GM12878 (cell line): ENCODE results near the gene CYYR1. TPM values are rescaled to one million over a fixed set of nuclear protein-coding genes. Genes with fewer than 3 reads are reported as not detected.

Experiments used
- ATAC-seq: fragments of 200-7000 bp; cut with Tn5 transposase; 3 replicates; pipeline ENCODE4 v1.9.1; 2020; ENCODE audit warnings: mild to moderate bottlenecking, moderate library complexity
- BruUV-seq: library from RNA; stranded (reverse); fragments of 400-500 nt; replicated peaks from 2 replicates; lab custom pipeline; 2021; lab: Mats Ljungman, UMichigan
- CTCF ChIA-PET: fragments of 300-600 bp; sonication (Branson Sonifier 250); formaldehyde crosslinking; extraction: SDS; loops from one replicate; lab custom pipeline; 2021; ENCODE audit warnings: inconsistent platforms; lab: Yijun Ruan, JAX
- POLR2A ChIA-PET: fragments of 350-600 bp; formaldehyde crosslinking; extraction: SDS; loops from one replicate; lab custom pipeline; 2021; ENCODE audit warnings: inconsistent platforms; lab: Charles Lee
- RAD21 ChIA-PET: fragments of 300-600 bp; sonication (Branson Sonifier 250); formaldehyde crosslinking; loops from one replicate; lab custom pipeline; 2023; ENCODE audit warnings: antibody characterized with exemption; ENCODE audit not compliant: unreplicated experiment; lab: Charles Lee
- SMC1A ChIA-PET: fragments of 300-600 bp; sonication (Branson Sonifier 250); formaldehyde crosslinking; loops from one replicate; lab custom pipeline; 2023; ENCODE audit not compliant: unreplicated experiment, uncharacterized antibody; lab: Charles Lee
- DNase-seq: peaks from one replicate; pipeline ENCODE4 v3.0.0-alpha.2; 2011; ENCODE audit warnings: low read depth, low spot score
- FAIRE-seq: peaks from 3 replicates; lab custom pipeline; 2011; peaks lifted over from hg19 to GRCh38; lab: Jason Lieb, UNC
- H2AFZ ChIP-seq: 2 replicates; pipeline ENCODE4 v1.6.0; 2011; ENCODE audit warnings: low read depth, low read length, control low read depth; ENCODE audit not compliant: control insufficient read depth
- H3K27ac ChIP-seq: 2 replicates; pipeline ENCODE4 v1.5.1; 2011; ENCODE audit warnings: control low read depth; ENCODE audit not compliant: control insufficient read depth, insufficient read depth
- H3K27me3 ChIP-seq, 2 experiments: replicated peaks in 1 of 2; 2 replicates each; pipeline versions ENCODE4 v1.6.0 to v1.6.1; 2011; ENCODE audit warnings: low read length in 1 of 2; ENCODE audit not compliant: control insufficient read depth in 2 of 2, insufficient read depth in 2 of 2
- H3K36me3 ChIP-seq, 2 experiments: 2 replicates each; pipeline ENCODE4 v1.5.1; 2011; ENCODE audit warnings: low read length in 1 of 2; ENCODE audit not compliant: control insufficient read depth in 2 of 2, insufficient read depth in 2 of 2
- H3K4me1 ChIP-seq: 2 replicates; pipeline ENCODE4 v1.6.1; 2011; ENCODE audit warnings: mild to moderate bottlenecking, low read length, moderate library complexity, mixed read lengths; ENCODE audit not compliant: control insufficient read depth, insufficient read depth
- H3K4me2 ChIP-seq: 2 replicates; pipeline ENCODE4 v1.6.0; 2011; ENCODE audit warnings: control low read depth; ENCODE audit not compliant: control insufficient read depth, insufficient read depth
- H3K4me3 ChIP-seq: fragments of 200-600 bp; sonication (generic); 2 replicates; pipeline ENCODE4 v1.5.1; 2016
- H3K79me2 ChIP-seq: 2 replicates; pipeline ENCODE4 v1.6.0; 2011; ENCODE audit warnings: low read length; ENCODE audit not compliant: control insufficient read depth, insufficient read depth
- H3K9ac ChIP-seq: 2 replicates; pipeline ENCODE4 v1.8.0; 2011; ENCODE audit warnings: low read length, control low read depth, mixed read lengths; ENCODE audit not compliant: control insufficient read depth, insufficient read depth
- H3K9me3 ChIP-seq: replicated peaks from 3 replicates; pipeline ENCODE4 v1.5.1; 2011; ENCODE audit warnings: mild to moderate bottlenecking, low read length; ENCODE audit not compliant: control insufficient read depth, insufficient read depth
- H4K20me1 ChIP-seq: 2 replicates; pipeline ENCODE4 v1.6.0; 2011; ENCODE audit not compliant: control insufficient read depth, insufficient read depth
- BCL3 ChIP-seq: IDR thresholded peaks from 2 replicates; pipeline ENCODE4 v1.6.1; 2011; ENCODE audit warnings: borderline replicate concordance, low read depth, mild to moderate bottlenecking, moderate library complexity, low read length; ENCODE audit not compliant: insufficient read depth, poor library complexity, severe bottlenecking
- BMI1 ChIP-seq: fragments of 450-650 bp; IDR thresholded peaks from 2 replicates; pipeline ENCODE4 v1.6.1; 2016; ENCODE audit warnings: mild to moderate bottlenecking, moderate library complexity, borderline replicate concordance
- IKZF1 ChIP-seq: fragments of 450-650 bp; conservative IDR thresholded peaks from 2 replicates; pipeline ENCODE4 v1.6.1; 2017; ENCODE audit warnings: antibody characterized with exemption, mild to moderate bottlenecking
- MAX ChIP-seq: IDR thresholded peaks from 2 replicates; pipeline ENCODE4 v1.6.1; 2012; ENCODE audit warnings: low read depth, low read length, improper control_type of control experiment
- RAD21 ChIP-seq: IDR thresholded peaks from 2 replicates; pipeline ENCODE4 v1.6.1; 2011; ENCODE audit warnings: mild to moderate bottlenecking, low read depth, low read length, moderate library complexity; ENCODE audit not compliant: insufficient read depth
- RBBP5 ChIP-seq: fragments of 200-600 bp; sonication (generic); conservative IDR thresholded peaks from 2 replicates; pipeline ENCODE4 v1.6.1; 2016
- RELB ChIP-seq: fragments of 450-650 bp; IDR thresholded peaks from 2 replicates; pipeline ENCODE4 v1.6.1; 2017; ENCODE audit warnings: low read depth, mild to moderate bottlenecking, moderate library complexity
- YY1 ChIP-seq: IDR thresholded peaks from 2 replicates; pipeline ENCODE4 v1.6.1; 2011; ENCODE audit warnings: low read depth, mild to moderate bottlenecking, low read length
- WGBS: methylation state at CpG from one replicate; pipeline ENCODE4 v1.1.6; 2016; ENCODE audit warnings: low lambda C conversion rate; ENCODE audit not compliant: insufficient replicate concordance, insufficient coverage; ENCODE audit errors: missing lambda C conversion rate; 5-methylcytosine and 5-hydroxymethylcytosine counted together
- in situ Hi-C: fragments of 300-500 bp; cut with MboI; formaldehyde crosslinking; loops from 9 replicates; pipeline ENCODE4 v1.14.3; 2018; ENCODE audit warnings: mixed read lengths
- intact Hi-C: fragments of 100-400 bp; cut with micrococcal nuclease; formaldehyde crosslinking; loops from one replicate; pipeline ENCODE4 v1.14.2; 2022; ENCODE audit not compliant: unreplicated experiment
- polyA plus RNA-seq, 11 experiments: library from polyadenylated mRNA; depleted of rRNA in 4 of 11; unstranded in 6 of 11; stranded (reverse) in 5 of 11; fragments of >200 nt; fragmentation: Nextera tagmentation in 4 of 11; fragmentation: Illumina TruSeq in 1 of 11; extraction: Ambion mirVana in 4 of 11; extraction: Trizol in 1 of 11; gene quantifications; 1 replicate in 1 of 11; 2 replicates in 10 of 11; pipeline versions ENCODE4 v1.2.1 to v1.2.3, GENCODE V29; 2011 to 2016; ENCODE audit warnings: inconsistent platforms in 2 of 11, missing spikeins in 2 of 11, low read depth in 1 of 11
- total RNA-seq, 4 experiments: library from RNA; depleted of rRNA in 3 of 4; stranded (reverse); fragments of >200 nt in 3 of 4; fragmentation: Illumina TruSeq in 1 of 4; extraction: Trizol in 1 of 4; gene quantifications; 2 replicates each; pipeline versions ENCODE4 v1.2.1 to v1.2.3, GENCODE V29; 2013 to 2021
- TF ChIP-seq, protein P1 (sequence below): fragments of 450-650 bp; IDR thresholded peaks from 2 replicates; pipeline ENCODE4 v1.6.1; 2016; ENCODE audit warnings: mild to moderate bottlenecking, moderate library complexity, borderline replicate concordance

Gene CYYR1
- total and polyA plus RNA-seq, 10 of the 15 experiments (the other 5 are each of a cell fraction or from before 2014, with no cell fraction given): 0.11 to 0.13 TPM; not detected in 8

DNA sequence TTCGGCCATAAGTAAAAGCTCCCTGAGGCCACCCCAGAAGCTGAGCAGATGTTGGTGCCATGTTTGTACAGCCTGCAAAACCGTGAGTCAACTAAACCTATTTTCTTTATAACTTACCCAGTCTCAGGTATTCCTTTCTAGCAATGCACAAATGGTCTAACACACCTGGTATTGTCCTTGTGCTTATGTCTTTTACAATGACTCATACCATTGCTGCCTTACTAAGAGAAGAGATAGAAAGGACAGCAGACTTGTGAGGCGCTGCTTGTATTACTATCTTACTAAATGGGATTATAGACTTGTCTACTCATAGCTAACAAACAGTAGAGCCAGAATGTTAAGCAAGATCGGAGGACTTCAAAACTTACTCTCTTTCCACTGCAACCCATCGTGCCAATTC lies 18.5 kb upstream of the CYYR1 start:
- intact Hi-C loops (no loop called here), in situ Hi-C loops (no loop called here)
- TF ChIP-seq RELB (no peak), YY1 (no peak), RAD21 (no peak), BCL3 (no peak), MAX (no peak), BMI1 (no peak), RBBP5 (no peak), IKZF1 (no peak)
- TF ChIP-seq, protein P1, sequence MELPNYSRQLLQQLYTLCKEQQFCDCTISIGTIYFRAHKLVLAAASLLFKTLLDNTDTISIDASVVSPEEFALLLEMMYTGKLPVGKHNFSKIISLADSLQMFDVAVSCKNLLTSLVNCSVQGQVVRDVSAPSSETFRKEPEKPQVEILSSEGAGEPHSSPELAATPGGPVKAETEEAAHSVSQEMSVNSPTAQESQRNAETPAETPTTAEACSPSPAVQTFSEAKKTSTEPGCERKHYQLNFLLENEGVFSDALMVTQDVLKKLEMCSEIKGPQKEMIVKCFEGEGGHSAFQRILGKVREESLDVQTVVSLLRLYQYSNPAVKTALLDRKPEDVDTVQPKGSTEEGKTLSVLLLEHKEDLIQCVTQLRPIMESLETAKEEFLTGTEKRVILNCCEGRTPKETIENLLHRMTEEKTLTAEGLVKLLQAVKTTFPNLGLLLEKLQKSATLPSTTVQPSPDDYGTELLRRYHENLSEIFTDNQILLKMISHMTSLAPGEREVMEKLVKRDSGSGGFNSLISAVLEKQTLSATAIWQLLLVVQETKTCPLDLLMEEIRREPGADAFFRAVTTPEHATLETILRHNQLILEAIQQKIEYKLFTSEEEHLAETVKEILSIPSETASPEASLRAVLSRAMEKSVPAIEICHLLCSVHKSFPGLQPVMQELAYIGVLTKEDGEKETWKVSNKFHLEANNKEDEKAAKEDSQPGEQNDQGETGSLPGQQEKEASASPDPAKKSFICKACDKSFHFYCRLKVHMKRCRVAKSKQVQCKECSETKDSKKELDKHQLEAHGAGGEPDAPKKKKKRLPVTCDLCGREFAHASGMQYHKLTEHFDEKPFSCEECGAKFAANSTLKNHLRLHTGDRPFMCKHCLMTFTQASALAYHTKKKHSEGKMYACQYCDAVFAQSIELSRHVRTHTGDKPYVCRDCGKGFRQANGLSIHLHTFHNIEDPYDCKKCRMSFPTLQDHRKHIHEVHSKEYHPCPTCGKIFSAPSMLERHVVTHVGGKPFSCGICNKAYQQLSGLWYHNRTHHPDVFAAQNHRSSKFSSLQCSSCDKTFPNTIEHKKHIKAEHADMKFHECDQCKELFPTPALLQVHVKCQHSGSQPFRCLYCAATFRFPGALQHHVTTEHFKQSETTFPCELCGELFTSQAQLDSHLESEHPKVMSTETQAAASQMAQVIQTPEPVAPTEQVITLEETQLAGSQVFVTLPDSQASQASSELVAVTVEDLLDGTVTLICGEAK: no peak
- DNase-seq (no peak), ATAC-seq (no peak), FAIRE-seq (no peak)
- Histone ChIP-seq H2AFZ (no peak overlapping the region), H3K4me2 (no peak overlapping the region), H3K27me3 (no peaks in the 10 kb centered on the region), H3K9ac (no peak overlapping the region), H3K4me3 (no peak overlapping the region), H3K4me1 (no peaks in the 10 kb centered on the region), H3K9me3 (no peaks in the 10 kb centered on the region), H3K27ac (no peak overlapping the region), H3K79me2 (no peaks in the 10 kb centered on the region), H3K36me3 (no peaks in the 10 kb centered on the region), H4K20me1 (no peaks in the 10 kb centered on the region)
- ChIA-PET SMC1A (no interaction called here), POLR2A (no interaction called here), CTCF (no interaction called here), RAD21 (no interaction called here)
- WGBS: 14% methylated on average over 5 of the region's 5 CpGs
- no TSS peak for BruUV-seq
